NCI-H226 (cell line): ENCODE data around the gene ATPAF1.
"Not testable (repeated sequence)": the region's sequence is repeated elsewhere in the genome, so short reads cannot be mapped to it uniquely, and the experiment has no call there.

Experiments used
- DNase-seq: peaks from one replicate; pipeline ENCODE4 v3.0.0-alpha.2; 2015

Gene ATPAF1

DNA sequence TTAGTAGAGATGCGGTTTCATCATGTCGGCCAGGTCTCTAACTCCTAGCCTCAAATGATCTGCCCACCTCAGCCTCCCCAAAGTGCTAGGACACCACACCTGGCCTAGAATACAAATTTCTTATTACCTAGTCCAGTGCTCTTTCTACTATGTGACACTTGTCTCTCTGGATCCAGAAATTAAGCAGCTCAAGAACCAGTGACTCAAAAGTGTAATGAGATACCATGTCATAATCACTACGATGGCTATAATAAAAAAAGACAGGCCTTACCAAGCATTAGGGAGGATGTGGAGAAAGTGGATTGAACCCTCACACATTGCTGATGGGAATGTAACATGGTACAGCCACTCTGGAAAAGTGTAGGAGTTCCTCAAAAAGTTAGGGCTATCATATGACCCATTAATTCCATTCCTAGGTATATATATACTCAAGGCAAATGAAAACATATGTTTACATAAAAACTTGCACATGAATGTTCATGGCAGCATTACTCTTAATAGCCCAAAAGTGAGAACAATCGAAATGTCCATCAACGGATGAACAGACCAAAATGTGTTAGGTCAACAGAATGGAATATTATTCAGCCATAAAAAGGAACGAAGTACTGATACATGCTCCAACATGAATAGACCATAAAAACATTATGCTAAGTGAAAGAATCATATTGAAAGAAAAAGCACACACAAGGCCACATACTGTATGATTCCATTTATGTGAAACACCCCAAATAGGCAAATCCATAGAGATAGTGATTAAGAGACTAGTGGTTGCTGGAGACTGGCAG, 11.8 kb upstream of the ATPAF1 start:
- DNase-seq, result no peak

- no peak for DNase-seq
Measured at GRCh38 chr1:46677339-46677738, 9.2 kb upstream of the ATPAF1 start.

DNA sequence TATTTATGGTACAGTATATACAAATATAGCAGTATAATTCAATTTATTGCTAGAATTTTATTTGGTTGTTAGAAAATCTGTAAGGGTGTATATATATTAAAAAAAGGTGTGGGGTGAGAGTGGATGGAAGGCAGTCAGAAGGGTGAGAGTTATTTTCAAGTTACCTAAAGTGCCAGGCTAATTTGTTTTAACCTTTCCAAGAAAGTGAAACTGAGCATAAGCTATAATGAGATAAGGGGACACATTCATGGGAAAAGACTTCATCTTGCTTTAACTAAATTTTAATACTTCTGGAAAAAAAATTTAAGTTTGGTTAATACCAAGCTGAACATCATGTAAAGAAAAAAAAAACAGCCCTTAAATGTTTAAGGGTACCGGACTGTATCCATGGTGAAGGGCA, 8.4 kb upstream of the ATPAF1 start:
- DNase-seq, result no peak

DNA sequence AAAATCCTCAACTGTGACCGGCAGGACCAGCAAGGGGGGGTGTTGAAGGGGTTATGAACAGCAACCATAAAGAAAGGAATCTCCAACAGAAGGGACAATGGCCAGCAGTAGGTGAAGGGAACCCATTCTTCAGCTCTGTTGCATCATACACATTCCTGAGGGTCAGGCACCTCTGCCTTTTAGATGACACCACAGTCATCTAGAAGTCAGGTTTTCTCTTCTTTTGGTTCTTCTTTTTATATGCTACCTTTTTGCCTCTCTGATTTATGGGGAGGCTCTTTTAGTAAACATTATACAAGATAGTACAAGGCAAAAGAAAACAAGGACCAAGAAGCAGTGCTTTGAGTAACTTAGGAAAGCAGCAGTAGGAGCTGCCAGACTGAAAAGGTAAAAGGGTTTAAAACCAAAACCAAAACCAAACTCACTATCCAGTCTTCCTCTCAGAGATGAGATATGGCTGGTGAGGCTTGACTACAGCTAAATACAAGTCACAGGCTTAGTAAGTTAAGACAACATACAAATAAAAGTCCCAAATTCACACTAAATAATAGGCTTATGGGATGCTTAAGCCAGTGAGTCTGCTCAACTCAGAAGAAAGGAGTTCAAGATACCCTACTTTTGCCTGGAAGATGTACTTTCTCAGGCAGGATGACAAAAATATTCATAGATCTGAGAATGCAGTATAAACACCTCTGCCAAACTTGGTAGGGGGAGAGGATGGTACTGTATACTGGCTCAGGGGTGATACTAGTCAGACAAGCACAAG, 7.6 kb upstream of the ATPAF1 start:
- no peak for DNase-seq

GRCh38 chr1:46673749-46674182, 5.6 kb upstream of the ATPAF1 start:
- no peak for DNase-seq

GRCh38 chr1:46672696-46673095, 4.5 kb upstream of the ATPAF1 start:
- no peak for DNase-seq

DNA sequence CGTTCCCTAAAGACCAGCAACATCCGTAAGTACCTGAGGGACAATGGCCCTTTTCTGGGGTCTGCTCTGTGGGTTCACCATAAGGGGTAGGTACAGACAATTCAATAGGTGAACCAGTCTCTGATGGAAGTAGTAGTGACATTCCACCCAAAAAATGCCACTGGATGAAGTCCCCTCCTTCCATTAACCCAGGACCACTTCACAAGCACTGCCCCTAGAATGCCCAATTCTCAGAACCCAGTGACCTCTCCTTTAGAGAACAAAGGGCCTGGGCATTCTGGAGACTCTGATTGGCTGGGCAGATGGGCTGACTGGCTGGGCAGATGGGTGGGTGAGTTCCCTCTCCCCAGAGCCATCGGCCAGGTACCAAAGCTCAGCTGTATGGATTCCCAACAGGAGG, 3.4 kb upstream of the ATPAF1 start, which contains the start of gene TEX38:
Gene TEX38, plus strand, starts transcription at position 301 of the 400 bp plus-strand sequence. Its CDS starts 81 bp downstream, at position 382.
- DNase-seq, result no peak

GRCh38 chr1:46670134-46670533, 2.0 kb upstream of the ATPAF1 start:
- no peak for DNase-seq

DNA sequence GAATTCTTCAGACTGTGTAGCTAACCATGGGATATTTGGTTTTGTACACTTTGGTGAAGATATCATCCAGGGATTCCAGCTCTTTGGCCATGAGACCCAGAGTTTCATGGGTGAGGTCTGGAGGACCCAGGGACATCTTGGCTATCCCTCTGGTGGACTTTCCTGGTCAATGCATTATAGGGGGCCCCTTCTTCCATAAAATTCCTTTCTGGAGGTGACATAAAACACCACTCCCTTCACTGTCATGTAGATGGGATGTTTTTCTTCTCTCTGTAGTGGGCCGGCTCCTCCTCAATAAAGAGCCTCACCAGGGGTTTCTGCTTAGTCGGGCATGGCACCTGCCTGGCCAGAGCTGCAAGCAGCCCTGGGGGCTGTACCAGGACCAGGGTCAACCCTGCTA, 2.2 kb downstream of the ATPAF1 start:
- no peak for DNase-seq

GRCh38 chr1:46662919-46663318, 5.2 kb downstream of the ATPAF1 start:
- DNase-seq, result not testable (repeated sequence)

DNA sequence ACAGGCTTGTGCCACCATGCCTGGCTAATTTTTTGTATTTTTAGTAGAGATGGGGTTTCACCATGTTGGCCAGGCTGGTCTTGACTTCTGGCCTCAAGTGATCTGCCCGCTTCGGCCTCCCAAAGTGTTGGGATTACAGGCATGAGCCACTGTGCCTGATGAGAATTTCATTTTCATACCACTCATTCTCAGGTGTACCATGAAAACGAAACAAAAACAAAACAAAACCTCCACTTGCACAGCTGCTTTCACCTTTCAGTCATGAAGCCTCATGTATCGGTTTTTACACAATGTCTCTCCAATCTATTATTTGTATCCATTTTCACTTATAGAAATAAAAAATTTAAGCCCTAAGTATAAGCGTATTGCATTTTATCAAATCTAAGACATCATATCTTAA, 8.0 kb downstream of the ATPAF1 start:
- DNase-seq, result not testable (repeated sequence)

- DNase-seq, result no peak
Measured at GRCh38 chr1:46659307-46659870, 8.8 kb downstream of the ATPAF1 start.

GRCh38 chr1:46657775-46658174, 10.4 kb downstream of the ATPAF1 start:
- DNase-seq, result no peak

DNA sequence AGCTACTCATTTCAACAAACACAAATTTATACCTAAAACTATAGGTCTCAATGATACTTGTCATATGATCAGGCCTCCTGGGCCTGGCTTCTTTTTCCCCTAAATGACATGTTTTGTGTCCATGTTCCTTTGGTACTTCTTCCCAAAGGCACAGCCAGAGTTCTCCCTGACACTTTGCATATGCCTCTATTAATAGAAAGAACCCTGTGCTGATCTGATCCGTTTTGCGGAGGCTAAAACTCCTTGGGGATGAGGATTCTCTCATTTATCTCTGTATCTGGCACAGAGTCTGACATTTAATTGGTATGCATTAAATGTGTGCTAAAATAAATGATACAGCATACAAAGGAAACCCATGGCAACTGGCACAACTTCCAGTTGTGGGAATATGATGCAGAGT, 11.5 kb downstream of the ATPAF1 start:
- DNase-seq, result no peak

GRCh38 chr1:46655848-46656247, 12.3 kb downstream of the ATPAF1 start:
- no peak for DNase-seq

DNA sequence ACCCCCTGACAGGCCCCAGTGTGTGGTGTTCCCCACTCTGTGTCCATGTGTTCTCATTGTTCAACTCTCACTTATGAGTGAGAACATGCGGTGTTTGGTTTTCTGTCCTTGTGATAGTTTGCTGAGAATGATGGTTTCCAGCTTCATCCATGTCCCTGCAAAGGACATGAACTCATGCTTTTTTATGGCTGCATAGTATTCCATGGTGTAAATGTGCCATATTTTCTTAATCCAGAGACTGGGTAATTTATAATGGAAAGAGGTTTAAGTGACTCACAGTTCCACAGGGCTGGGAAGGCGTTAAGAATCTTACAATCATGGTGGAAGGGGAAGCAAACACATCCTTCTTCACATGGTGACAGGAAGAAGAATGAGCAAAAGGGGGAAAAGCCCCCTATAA, 13.5 kb downstream of the ATPAF1 start:
- not testable (repeated sequence) for DNase-seq

DNA sequence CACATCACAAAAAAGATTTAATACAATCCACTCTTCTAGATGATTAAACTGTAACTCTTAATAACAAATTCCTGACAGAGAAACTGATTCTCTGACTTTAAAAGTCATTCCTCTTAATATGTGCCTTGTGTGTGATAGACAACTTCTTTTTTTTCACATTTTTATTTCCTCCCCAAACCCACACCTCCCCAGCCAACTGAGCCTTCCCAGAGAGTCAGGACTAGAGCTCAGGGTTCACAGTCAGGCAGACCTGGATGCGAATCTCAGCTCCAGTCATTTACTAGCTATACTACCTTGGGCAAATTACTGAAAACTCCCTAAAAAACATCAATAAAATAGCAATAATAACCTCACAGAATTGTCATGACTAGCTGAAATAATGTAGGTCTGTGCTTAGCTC, 14.2 kb downstream of the ATPAF1 start:
- DNase-seq, result no peak

DNA sequence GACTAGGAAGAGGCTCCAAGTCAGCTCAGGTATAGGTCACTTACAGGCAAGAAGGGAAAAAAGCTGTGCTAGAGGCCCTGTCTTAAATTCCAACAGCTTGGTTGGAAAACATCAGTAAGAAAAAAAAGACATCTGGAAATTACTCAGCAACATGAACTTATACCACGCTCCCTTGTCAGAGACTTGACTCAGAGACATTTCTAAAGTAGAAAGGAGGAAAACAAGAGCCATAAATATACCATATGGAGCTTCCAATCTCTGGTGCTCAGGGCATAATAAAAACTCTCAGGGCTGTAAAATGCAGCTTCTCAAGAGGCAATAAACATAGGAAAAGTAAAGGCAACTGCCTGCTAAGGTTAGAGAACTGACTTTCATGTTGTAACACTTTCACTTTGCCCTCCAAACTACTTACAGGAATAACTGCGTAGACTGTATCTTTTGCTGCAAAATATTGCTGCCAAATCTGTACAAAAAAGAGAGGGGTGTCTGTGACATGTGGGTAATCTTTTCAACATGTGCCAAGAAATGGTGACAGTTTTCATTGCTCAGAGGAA, 14.7 kb downstream of the ATPAF1 start:
- no peak for DNase-seq

DNA sequence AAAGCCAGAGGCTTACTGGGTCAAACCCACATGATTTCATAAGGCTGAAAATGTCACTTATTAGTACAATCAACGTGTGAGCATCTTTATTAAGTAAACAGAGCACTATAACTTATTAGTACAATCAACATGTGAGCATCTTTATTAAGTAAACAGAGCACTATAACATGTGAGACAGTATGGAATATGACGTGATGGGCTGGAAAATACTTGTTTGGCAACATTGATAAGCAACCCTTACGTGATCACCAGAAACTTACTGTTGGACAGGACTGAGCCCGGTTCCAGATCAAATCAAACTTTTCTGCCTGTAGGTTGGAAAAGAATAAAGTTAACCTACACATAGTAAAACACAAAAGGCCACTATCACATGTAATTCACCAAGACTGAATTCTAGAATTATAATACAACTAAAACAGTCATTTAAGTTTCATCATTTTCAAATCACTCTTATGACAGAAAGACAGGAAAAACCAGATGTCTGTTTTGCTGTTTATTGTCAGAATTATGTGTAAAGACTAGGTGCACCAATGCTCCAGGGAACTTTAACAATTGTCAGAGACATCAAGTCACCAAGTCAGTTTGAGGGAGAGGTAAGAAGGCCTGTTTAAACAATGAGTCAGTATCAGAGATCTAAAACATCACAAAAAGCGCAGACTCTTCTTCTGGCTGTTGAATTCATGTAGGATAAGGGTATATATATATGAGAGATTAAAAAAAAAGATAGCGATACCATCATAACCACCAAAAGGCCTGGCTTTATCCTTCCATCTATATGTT, 15.7 kb downstream of the ATPAF1 start:
- DNase-seq, result no peak

DNA sequence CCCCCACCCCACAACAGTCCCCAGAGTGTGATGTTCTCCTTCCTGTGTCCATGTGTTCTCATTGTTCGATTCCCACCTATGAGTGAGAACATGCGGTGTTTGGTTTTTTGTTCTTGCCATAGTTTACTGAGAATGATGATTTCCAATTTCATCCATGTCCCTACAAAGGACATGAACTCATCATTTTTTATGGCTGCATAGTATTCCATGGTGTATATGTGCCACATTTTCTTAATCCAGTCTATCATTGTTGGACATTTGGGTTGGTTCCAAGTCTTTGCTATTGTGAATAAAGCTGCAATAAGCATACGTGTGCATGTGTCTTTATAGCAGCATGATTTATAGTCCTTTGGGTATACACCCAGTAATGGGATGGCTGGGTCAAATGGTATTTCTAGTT, 17.0 kb downstream of the ATPAF1 start:
- not testable (repeated sequence) for DNase-seq

DNA sequence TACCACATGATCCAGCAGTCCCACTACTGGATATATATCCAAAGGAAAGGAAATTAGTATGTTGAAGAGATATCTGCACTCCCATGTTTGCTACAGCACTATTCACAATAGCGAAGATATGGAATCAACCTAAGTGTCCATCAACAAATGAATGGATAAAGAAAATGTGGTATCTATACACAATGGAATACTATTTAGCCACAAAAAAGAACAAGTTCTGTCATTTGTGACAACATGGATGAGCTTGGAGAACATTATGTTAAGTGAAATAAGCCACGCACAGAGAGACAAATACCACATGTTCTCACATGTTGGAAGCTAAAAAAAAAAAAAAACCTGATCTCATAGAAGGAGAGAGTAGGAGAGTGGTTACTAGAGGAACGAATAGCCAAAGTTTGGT, 17.7 kb downstream of the ATPAF1 start:
- DNase-seq, result no peak

- no peak for DNase-seq
Measured at GRCh38 chr1:46649764-46650163, 18.4 kb downstream of the ATPAF1 start.

DNA sequence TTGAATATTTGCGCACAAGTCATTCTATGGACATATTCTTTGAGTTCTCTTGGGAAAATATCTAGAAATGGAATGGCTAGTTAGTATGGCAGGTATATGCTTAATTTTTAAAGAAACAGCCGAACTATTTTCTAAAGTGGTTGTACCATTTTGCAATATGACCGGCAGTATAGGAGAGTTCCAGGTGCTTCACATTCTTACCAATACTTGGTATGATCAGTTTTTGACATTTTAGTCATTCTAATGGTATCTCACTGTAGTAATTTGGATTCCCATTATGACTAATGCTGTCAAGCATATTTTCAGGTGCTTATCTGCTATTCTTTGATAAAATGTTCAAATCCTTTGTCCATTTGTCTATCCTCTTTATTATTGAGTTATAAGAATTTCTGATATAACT, 20.6 kb downstream of the ATPAF1 start:
- peak; percentile 38 for DNase-seq
